GM19468 (cell line): ENCODE results near the gene SLC35B3.
"Not testable (repeated sequence)": the region's sequence is repeated elsewhere in the genome, so short reads cannot be mapped to it uniquely, and the experiment has no call there.

Experiments
- ATAC-seq: cut with Tn5 transposase; IDR thresholded peaks from one replicate; pipeline ENCODE4 v1.9.1; 2021; ENCODE audit warnings: mild to moderate bottlenecking, moderate library complexity, moderate number of reproducible peaks; ENCODE audit not compliant: unreplicated experiment; ENCODE audit errors: extremely low read depth

The SLC35B3 gene

GRCh38 chr6:8435093-8435844, at the start of gene SLC35B3:
TSS of gene SLC35B3 (minus strand) at chr6:8435545.
- peak; percentile 99 for ATAC-seq

DNA sequence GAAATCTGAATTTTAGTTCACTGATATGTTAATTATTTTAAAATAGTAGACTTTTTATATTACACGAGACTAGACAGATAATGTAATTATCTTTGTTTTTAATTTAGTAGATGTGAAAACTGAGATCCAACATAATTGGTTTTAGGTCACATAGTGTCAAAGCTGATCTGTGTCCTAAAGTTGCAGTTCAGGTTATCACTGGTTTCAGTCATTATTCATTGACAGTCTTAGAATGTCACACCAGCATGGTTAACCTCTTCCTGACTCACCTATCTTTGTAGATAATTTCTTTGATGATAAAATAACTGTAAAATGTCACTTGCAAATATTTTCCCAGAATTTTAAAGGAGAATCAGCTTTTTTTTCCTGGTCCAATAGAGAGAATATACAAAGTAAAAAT, 48.3 kb upstream of the SLC35B3 start:
- no peak for ATAC-seq

GRCh38 chr6:8481727-8482126, 46.4 kb upstream of the SLC35B3 start:
- ATAC-seq: no peak

GRCh38 chr6:8478418-8478817, 43.1 kb upstream of the SLC35B3 start:
- no peak for ATAC-seq

GRCh38 chr6:8476656-8477055, 41.3 kb upstream of the SLC35B3 start:
- ATAC-seq: no peak

DNA sequence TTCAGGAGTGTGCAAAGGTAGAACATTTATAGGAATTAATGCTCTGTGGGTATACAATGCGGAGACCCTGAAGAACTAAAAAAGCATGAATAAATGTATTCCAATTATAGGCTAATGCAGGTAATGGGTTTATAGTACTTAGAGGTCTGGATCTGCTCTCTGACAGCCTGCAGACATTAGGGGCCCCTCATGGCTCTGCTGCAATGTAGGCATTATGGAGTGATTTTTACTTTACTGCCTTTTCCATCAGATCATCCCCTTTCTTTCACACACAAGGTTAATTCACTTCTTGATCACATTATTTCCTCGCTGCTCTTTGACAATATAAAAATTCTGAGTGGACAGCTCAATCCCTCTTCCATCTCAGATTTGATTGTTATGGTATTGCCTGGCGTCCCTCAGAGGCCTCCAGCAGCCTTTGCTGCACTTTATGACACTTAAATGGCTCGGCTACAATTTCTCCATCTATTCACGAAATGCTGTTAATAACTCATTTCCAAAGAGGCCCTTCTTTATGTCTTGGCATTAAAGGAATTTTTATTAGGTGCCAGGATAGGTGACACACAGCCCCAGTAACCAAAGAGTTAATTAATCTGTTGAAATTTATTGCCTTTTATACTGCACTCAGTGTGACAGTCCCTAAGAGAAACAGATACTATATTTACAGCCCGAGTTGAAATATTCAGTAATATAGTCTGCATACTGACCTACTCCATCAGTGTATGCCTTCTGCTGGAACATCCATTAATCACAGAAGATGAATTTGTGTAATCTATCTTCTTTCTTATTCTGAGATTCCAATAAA, 33.4 kb upstream of the SLC35B3 start:
- no peak for ATAC-seq

- ATAC-seq: no peak
Observed at GRCh38 chr6:8462694-8463093, 27.3 kb upstream of the SLC35B3 start.

GRCh38 chr6:8462169-8462568, 26.8 kb upstream of the SLC35B3 start:
- ATAC-seq: no peak

DNA sequence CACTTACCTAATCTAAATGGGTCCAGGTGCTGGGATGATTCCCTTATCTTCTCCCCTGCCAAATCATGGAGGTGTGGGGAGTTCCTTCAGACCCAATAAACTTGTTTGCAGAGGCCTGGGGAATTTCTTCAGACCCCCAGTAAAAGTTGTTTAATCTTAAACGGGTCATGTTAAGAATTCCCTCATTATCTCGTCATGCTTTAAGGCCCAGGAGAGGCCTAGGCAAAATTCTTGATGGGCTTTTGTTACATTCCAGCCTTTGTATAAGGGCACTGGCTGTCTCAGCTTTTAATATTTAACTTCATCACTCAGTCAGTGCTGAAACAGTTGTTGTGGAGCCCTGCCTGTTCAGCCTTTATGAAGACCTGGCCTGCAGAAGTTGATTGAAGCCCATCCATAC, 11.0 kb upstream of the SLC35B3 start:
- no peak for ATAC-seq

DNA sequence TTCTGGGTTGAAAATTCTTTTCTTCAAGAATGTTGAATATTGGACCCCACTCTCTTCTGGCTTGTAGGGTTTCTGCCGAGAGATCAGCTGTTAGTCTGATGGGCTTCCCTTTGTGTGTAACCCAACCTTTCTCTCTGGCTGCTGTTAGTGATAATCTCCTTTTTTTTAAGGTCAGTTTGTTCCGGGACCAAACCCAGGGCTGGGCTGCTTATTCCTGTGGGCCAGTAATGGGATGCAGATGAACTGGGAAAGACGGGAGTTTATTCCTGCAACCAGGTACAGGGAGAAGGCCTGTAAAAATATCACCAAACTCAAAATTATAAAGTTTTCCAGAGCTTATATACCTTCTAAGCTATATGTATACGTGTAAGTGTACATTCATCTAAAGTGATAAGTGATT, 10.6 kb upstream of the SLC35B3 start:
- not testable (repeated sequence) for ATAC-seq

- ATAC-seq: no peak
Observed at GRCh38 chr6:8442150-8442549, 6.8 kb upstream of the SLC35B3 start.

GRCh38 chr6:8441452-8441851, 6.1 kb upstream of the SLC35B3 start:
- no peak for ATAC-seq

DNA sequence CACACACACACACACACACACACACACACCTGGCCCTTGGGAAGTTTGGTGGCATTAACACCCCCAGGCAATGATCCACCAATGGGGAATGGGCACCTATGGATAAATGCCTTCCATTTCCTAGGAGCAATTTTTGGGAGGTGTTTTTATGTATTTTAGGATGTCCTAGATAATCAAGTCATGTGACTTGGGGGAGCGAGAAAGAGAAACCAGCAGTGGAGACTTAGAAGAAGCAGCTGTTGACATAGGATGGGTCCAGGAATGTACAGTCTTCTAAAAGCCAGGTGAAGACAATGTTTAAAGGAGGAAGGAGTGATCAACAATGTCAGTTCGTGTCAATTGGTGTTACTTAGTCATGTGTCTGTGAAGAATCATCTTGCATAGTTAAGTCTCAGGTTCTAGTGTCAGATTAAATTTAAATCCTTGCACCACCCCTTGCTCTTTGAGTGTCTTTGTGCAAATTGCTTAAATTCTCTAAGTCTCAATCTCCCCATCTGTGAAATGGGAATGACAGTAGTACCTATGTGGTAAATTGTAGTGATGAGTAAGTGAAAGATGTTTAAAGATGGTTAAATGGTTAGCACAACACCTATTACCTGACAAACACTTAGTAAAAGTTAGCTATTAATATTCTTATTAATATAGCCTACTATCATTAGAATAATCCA, 4.4 kb upstream of the SLC35B3 start:
- no peak for ATAC-seq

DNA sequence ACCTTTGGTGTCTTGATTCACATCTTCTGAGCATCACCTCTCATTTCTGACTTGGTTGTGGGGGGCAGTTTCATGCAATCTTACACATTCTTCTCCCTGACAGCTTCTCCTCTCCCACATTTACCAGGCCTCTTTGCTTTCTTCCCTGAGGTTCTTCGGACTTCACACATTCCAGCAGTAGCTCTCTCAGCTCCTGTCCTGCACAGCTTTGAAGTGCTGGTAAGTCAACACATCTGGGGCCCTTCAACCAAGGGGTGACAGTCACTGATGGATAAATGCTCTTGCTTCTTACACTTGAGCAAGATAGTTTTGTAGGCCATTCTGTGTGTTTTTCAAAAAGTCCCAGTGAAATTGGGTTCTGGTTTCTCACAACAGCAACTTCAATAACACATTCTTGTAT, 2.5 kb upstream of the SLC35B3 start:
- ATAC-seq: no peak

GRCh38 chr6:8436966-8437365, 1.6 kb upstream of the SLC35B3 start:
- no peak for ATAC-seq

DNA sequence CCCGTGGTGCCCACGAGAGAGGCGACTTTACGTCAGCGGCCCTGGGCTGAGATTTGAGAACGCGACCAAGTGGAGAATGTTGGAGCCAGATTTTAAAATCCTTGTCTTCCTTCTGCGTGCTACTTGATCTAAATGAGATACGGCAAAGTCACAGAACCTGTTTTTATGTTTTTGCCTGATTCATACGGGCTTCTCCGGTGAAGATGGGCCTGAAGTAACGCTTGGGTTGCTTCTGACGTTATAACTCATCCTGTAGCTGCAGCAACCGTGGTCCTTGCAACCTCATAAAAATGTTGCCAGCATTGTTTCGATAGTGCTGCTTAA, 462 bp upstream of the SLC35B3 start:
- no peak for ATAC-seq

DNA sequence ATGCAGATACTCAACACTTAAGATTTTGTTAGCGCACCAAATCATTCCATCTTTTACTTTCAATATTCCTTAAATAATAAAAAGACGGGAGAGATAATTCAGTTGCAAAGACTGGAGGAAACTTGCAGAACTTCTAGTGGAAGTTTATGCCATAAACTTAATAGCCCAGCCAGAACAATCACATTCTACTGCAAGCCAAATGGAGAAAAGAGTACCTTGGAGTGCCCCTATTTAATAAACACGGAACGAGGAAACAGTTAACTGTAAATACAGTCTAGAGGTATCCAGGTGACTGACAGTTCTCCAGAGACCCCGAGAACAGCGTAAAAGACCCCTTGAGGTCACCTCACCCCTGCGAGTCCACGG, 635 bp downstream of the SLC35B3 start:
- ATAC-seq: no peak

- ATAC-seq: no peak
Observed at GRCh38 chr6:8432614-8433013, 2.7 kb downstream of the SLC35B3 start.

- ATAC-seq: no peak
Observed at GRCh38 chr6:8429821-8430220, 5.5 kb downstream of the SLC35B3 start.

DNA sequence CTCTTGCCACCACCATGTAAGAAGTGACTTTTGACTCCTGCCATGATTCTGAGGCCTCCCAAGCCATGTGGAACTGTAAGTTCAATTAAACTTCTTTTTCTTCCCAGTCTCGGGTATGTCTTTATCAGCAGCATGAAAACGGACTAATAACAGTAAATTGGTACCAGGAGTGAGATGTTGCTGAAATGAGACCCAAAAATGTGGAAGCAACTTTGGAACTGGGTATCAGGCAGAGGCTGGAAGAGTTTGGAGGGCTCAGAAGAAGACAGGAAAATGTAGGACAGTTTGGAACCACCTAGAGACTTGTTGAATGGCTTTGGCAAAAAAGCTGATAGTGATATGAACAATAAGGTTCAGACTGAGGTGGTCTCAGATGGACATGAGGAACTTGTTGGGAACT, 8.8 kb downstream of the SLC35B3 start:
- ATAC-seq: not testable (repeated sequence)

DNA sequence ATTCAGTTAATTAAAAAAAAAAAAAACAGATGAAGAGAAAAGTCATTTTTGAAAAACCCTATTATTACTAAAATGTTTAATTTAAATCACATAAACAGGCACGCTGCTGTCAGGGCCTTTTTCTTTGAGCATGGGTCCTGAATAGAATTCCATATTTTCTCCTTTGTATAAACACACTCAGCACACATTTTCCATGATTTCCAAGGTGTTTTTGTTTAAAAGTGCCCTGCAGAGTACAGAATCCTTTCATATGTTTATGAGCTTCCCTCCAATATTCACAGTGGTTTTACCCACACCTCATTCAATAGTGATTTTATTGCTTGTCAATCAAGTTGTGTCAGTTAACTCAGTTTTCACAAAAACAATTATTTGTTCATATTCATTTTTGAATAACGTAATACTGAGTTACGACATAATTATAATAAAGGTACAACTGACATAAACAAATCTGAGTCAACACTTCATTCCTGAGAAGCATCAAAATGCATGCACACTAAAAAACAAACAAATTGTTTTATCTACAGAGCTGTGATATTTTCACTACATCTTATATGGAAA, 15.2 kb downstream of the SLC35B3 start:
- no peak for ATAC-seq
